Measurements from ENCODE around the gene SLX4IP. TPM values are rescaled to one million over a fixed set of nuclear protein-coding genes. Genes with fewer than 3 reads are reported as not detected.
A peak's percentile ranks its signal among the peaks of the same experiment; 100 is the strongest.

SLX4IP gene
- total RNA-seq, 1 donor from 2014 or later: 5.4 TPM

- H3K36me3 Mint-ChIP-seq (ENCODE audit: low read depth): peaks cover 6% of the 10 kb centered on the region
- no peak for DNase-seq (ENCODE audit: low spot score)
- no peak overlapping the region for H3K4me3 Mint-ChIP-seq (ENCODE audit: unreplicated experiment)
- H3K9me3 Mint-ChIP-seq (ENCODE audit: low read depth): peaks cover 14% of the 10 kb centered on the region
- TF ChIP-seq CTCF (IDR thresholded peaks at IDR 0.05): no peak
- H3K27ac Mint-ChIP-seq (ENCODE audit: unreplicated experiment): no peak overlapping the region
- H3K4me1 Mint-ChIP-seq (ENCODE audit: low read depth): peaks cover 55% of the 10 kb centered on the region
- H3K27me3 Mint-ChIP-seq (ENCODE audit: low read depth): no peaks in the 10 kb centered on the region
Measured at GRCh38 chr20:10562899-10563298, 127.8 kb downstream of the SLX4IP start.

- no peak for DNase-seq (ENCODE audit: low spot score)
- TF ChIP-seq CTCF (IDR thresholded peaks at IDR 0.05): no peak
- peaks cover 14% of the 10 kb centered on the region for H3K9me3 Mint-ChIP-seq (ENCODE audit: low read depth)
- no peaks in the 10 kb centered on the region for H3K27me3 Mint-ChIP-seq (ENCODE audit: low read depth)
- H3K4me1 Mint-ChIP-seq (ENCODE audit: low read depth): peaks cover 44% of the 10 kb centered on the region
- no peak overlapping the region for H3K4me3 Mint-ChIP-seq (ENCODE audit: unreplicated experiment)
- peaks cover 6% of the 10 kb centered on the region for H3K36me3 Mint-ChIP-seq (ENCODE audit: low read depth)
- no peak overlapping the region for H3K27ac Mint-ChIP-seq (ENCODE audit: unreplicated experiment)
Measured at GRCh38 chr20:10563935-10564492, 128.9 kb downstream of the SLX4IP start.

DNA sequence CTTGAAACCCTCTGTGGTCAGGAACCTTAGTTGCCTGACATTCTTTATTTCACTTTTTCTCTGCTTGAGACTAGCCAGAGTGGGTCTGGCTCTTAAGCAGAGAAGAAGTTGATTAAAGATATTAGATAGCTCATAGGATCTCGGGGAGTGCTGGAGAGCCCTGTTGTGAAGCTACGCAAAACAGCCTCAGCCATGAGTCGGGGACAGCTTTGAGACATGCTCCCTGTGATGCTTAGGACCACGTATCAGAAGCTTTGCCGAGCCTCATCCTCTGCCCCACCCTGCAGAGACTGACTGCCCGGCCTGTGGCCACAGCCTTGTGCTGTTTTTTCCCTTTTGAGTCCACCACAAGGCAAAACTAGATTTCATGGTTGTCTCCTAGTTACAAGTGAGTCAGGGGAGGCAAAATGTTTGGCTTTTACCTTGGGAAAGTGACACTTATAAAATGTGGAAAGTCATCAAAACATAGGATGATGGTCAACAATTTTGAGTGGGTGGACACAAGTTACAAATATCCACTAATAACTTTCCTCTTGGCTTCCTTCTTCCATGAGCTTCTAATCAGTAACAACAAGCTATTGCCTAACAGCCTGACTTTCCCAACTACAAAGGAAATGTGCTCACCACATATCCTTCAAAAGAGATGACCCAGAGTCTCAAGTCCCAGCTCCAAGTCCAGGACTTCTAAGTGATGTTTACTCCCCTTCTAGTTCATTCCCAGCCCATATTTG lies 130.3 kb downstream of the SLX4IP start:
- DNase-seq (ENCODE audit: low spot score): no peak
- no peaks in the 10 kb centered on the region for H3K27me3 Mint-ChIP-seq (ENCODE audit: low read depth)
- no peak for TF ChIP-seq CTCF (IDR thresholded peaks at IDR 0.05)
- no peak overlapping the region for H3K4me3 Mint-ChIP-seq (ENCODE audit: unreplicated experiment)
- peaks cover 6% of the 10 kb centered on the region for H3K36me3 Mint-ChIP-seq (ENCODE audit: low read depth)
- peaks cover 14% of the 10 kb centered on the region for H3K9me3 Mint-ChIP-seq (ENCODE audit: low read depth)
- H3K27ac Mint-ChIP-seq (ENCODE audit: unreplicated experiment): peak overlapping the region; percentile 87
- peaks cover 30% of the 10 kb centered on the region for H3K4me1 Mint-ChIP-seq (ENCODE audit: low read depth)

DNA sequence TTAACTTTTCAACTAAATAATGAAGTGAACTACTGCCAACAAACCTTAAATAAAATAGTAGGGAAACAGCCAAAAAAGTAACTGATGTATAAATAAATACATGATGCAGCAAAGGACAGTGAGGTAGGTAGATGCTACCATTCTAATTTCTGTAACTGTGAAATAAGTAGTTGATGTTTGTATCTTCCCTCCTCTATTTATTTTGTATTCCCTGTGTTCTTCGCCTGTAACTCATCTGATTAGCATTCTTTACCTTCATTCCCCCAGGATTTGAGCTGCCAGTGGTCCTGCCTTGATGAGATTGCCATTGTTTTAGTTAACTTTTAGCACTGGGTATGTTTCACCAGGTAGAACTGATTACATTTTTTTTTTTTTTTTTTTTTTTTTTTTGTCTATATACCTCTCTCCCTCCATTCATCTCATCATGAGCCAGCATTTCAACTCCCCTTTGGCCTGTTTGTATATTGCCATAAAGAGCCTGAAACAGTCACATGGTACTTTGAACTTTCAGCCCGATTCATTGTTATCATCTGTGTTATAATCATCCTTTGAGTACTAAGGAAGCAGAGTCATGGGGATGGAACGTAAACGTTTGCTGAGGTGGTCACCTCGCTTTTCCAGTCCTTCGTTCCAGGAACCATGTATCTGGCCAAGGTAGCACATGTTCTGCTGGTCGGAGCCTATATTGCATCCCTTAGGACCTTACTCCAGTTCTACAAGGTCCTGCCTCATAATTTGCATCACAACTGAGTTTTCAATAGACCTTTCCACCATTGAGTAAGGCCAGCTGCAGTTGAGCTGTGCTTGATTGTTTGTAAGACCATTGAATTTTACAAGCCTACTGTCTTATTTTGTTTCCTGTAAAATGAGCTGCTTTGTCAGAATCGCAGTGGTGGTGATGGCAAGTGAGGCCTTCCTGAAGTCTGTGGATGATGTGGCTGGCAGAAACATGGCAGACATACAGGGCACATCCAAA lies 131.1 kb downstream of the SLX4IP start:
- Mint-ChIP-seq H3K9me3 (ENCODE audit: low read depth) (peaks cover 14% of the 10 kb centered on the region), H3K4me1 (ENCODE audit: low read depth) (peaks cover 24% of the 10 kb centered on the region), H3K27ac (ENCODE audit: unreplicated experiment) (peak overlapping the region; percentile 34), H3K36me3 (ENCODE audit: low read depth) (peaks cover 6% of the 10 kb centered on the region), H3K4me3 (ENCODE audit: unreplicated experiment) (no peak overlapping the region), H3K27me3 (ENCODE audit: low read depth) (no peaks in the 10 kb centered on the region)
- no peak for TF ChIP-seq CTCF (IDR thresholded peaks at IDR 0.05)
- no peak for DNase-seq (ENCODE audit: low spot score)

GRCh38 chr20:10568032-10568431 lies 132.9 kb downstream of the SLX4IP start:
- H3K36me3 Mint-ChIP-seq (ENCODE audit: low read depth): peaks cover 8% of the 10 kb centered on the region
- H3K9me3 Mint-ChIP-seq (ENCODE audit: low read depth): peaks cover 10% of the 10 kb centered on the region
- no peak overlapping the region for H3K4me3 Mint-ChIP-seq (ENCODE audit: unreplicated experiment)
- no peak for TF ChIP-seq CTCF (IDR thresholded peaks at IDR 0.05)
- H3K4me1 Mint-ChIP-seq (ENCODE audit: low read depth): peaks cover 36% of the 10 kb centered on the region
- no peak for DNase-seq (ENCODE audit: low spot score)
- no peaks in the 10 kb centered on the region for H3K27me3 Mint-ChIP-seq (ENCODE audit: low read depth)
- no peak overlapping the region for H3K27ac Mint-ChIP-seq (ENCODE audit: unreplicated experiment)

All from chondrocyte (in vitro differentiated cells).